Vagina (tissue), 2 donors: Measurements from ENCODE around the gene P2RY11. TPM values are rescaled to one million over a fixed set of nuclear protein-coding genes. Genes with fewer than 3 reads are reported as not detected.

Source experiments
- DNase-seq, 2 donors: peaks; one replicate each; pipeline ENCODE4 v3.0.0-alpha.2; 2017; ENCODE audit errors: extremely low spot score in 2 of 2
- H3K27ac ChIP-seq: fragments of 200-600 bp; sonication (generic); one replicate; pipeline ENCODE4 v1.5.1; 2019
- H3K27me3 ChIP-seq: fragments of 200-600 bp; sonication (generic); one replicate; pipeline ENCODE4 v1.5.1; 2019
- H3K36me3 ChIP-seq, 2 donors: fragments of 200-600 bp; sonication (generic); one replicate each; pipeline ENCODE4 v1.5.1; 2017 to 2019
- H3K4me1 ChIP-seq: fragments of 200-600 bp; sonication (generic); one replicate; pipeline ENCODE4 v1.5.1; 2019
- H3K4me3 ChIP-seq, 2 donors: fragments of 200-600 bp; sonication (generic); 1 replicate in 1 of 2; 2 replicates in 1 of 2; pipeline ENCODE4 v1.5.1; 2016 to 2019
- H3K9me3 ChIP-seq: fragments of 200-600 bp; sonication (generic); one replicate; pipeline ENCODE4 v1.5.1; 2019
- POLR2A ChIP-seq, 2 donors: fragments of 450-650 bp; IDR thresholded peaks; one replicate each; pipeline ENCODE4 v1.6.1; 2017; ENCODE audit warnings: antibody characterized with exemption in 2 of 2, mild to moderate bottlenecking in 2 of 2, moderate library complexity in 2 of 2
- POLR2AphosphoS5 ChIP-seq, 2 donors: sonication (generic); formaldehyde crosslinking; IDR thresholded peaks; one replicate each; pipeline ENCODE4 v1.9.0; 2017; ENCODE audit warnings: antibody characterized with exemption in 2 of 2, mild to moderate bottlenecking in 2 of 2, low read depth in 1 of 2; ENCODE audit not compliant: insufficient read depth in 1 of 2
- intact Hi-C: fragments of 100-400 bp; cut with DNase I; formaldehyde crosslinking; loops from one replicate; pipeline ENCODE4 v1.15.1; 2023
- total RNA-seq: library from RNA; depleted of rRNA; stranded (reverse); fragments of >200 nt; gene quantifications from one replicate; pipeline ENCODE4 v1.2.3, GENCODE V29; 2016
- TF ChIP-seq, protein P1 (sequence below), 3 experiments: fragments of 450-650 bp in 2 of 3; fragments of 200-600 bp in 1 of 3; sonication (generic) in 1 of 3; IDR thresholded peaks; one replicate each; pipeline ENCODE4 v1.5.1; 2017 to 2019; ENCODE audit warnings: antibody characterized with exemption in 3 of 3, mild to moderate bottlenecking in 2 of 3, moderate library complexity in 2 of 3

The P2RY11 gene
- total RNA-seq, 1 donor from 2014 or later = 9.1 TPM

DNA sequence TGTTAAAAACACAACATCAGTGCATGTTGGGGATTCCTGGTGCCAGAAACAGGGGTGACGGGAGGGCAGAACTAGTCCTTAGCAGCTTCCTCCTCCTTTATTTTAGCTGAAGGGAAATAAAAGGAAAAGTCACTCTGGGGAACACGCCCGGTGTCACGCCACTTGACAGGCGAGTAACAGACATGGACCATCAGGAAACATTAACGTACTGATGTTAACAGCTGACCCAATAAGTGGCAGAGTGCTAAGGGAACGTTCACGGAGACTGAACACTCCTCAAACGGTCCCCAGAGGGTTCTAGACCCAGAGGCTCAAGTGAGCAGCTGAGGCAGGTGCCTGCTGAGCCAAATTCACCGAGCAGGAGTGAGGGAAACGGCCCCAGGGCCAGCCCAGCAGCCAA, 22.1 kb downstream of the P2RY11 start:
- H3K4me1 ChIP-seq = no peaks in the 10 kb centered on the region
- H3K36me3 ChIP-seq = peaks cover 0 to 53% of the 10 kb centered on the region in 2 donors
- H3K27ac ChIP-seq = no peak overlapping the region
- H3K9me3 ChIP-seq = no peaks in the 10 kb centered on the region
- no peaks in the 10 kb centered on the region for H3K27me3 ChIP-seq
- DNase-seq = no peak
- intact Hi-C loops = no loop called here
- TF ChIP-seq POLR2A (IDR thresholded peaks at IDR 0.05) = no peak
- no peak for TF ChIP-seq POLR2AphosphoS5 (IDR thresholded peaks at IDR 0.05; ENCODE audit: insufficient read depth in 1 of 2, low read depth in 1 of 2)
- TF ChIP-seq, protein P1, sequence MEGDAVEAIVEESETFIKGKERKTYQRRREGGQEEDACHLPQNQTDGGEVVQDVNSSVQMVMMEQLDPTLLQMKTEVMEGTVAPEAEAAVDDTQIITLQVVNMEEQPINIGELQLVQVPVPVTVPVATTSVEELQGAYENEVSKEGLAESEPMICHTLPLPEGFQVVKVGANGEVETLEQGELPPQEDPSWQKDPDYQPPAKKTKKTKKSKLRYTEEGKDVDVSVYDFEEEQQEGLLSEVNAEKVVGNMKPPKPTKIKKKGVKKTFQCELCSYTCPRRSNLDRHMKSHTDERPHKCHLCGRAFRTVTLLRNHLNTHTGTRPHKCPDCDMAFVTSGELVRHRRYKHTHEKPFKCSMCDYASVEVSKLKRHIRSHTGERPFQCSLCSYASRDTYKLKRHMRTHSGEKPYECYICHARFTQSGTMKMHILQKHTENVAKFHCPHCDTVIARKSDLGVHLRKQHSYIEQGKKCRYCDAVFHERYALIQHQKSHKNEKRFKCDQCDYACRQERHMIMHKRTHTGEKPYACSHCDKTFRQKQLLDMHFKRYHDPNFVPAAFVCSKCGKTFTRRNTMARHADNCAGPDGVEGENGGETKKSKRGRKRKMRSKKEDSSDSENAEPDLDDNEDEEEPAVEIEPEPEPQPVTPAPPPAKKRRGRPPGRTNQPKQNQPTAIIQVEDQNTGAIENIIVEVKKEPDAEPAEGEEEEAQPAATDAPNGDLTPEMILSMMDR (IDR thresholded peaks at IDR 0.05) = no peak
- H3K4me3 ChIP-seq = no peak overlapping the region

DNA sequence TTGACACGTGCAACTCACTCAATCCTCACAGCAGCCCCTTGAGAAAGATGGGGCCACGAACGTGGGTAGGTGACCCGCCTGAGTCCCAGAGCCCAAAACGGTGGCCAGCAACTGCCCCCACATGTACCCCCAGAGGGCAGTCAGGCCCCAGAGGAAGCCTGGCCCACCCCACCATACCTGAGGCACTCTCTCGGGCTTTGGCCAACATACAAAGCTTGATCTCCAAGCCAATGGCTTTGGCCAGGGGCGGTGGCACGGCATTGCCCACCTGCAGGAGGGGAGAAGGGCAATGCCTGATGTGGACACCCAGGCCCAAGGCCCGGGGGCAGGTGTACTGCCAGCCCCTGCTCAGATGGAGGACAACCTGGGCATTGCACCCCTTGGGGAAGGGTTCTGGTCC, 22.5 kb downstream of the P2RY11 start:
- DNase-seq = no peak
- TF ChIP-seq, protein P1 (IDR thresholded peaks at IDR 0.05) = no peak
- TF ChIP-seq POLR2A (IDR thresholded peaks at IDR 0.05) (no peak), POLR2AphosphoS5 (IDR thresholded peaks at IDR 0.05; ENCODE audit: insufficient read depth in 1 of 2, low read depth in 1 of 2) (no peak)
- intact Hi-C loops = no loop called here
- H3K27me3 ChIP-seq = no peaks in the 10 kb centered on the region
- no peaks in the 10 kb centered on the region for H3K9me3 ChIP-seq
- no peak overlapping the region for H3K4me3 ChIP-seq
- no peaks in the 10 kb centered on the region for H3K4me1 ChIP-seq
- H3K27ac ChIP-seq = no peak overlapping the region
- peaks cover 0 to 56% of the 10 kb centered on the region in 2 donors for H3K36me3 ChIP-seq

GRCh38 chr19:10135551-10136334, 24.2 kb downstream of the P2RY11 start:
- no peaks in the 10 kb centered on the region for H3K4me1 ChIP-seq
- no peaks in the 10 kb centered on the region for H3K27me3 ChIP-seq
- H3K4me3 ChIP-seq = no peak overlapping the region
- intact Hi-C loops = no loop called here
- H3K9me3 ChIP-seq = no peaks in the 10 kb centered on the region
- DNase-seq = no peak
- no peak overlapping the region for H3K27ac ChIP-seq
- H3K36me3 ChIP-seq = peaks cover 0 to 73% of the 10 kb centered on the region in 2 donors
- TF ChIP-seq POLR2AphosphoS5 (IDR thresholded peaks at IDR 0.05; ENCODE audit: insufficient read depth in 1 of 2, low read depth in 1 of 2) = peak; percentile 10 to 27
- no peak for TF ChIP-seq POLR2A (IDR thresholded peaks at IDR 0.05)

- no peaks in the 10 kb centered on the region for H3K4me1 ChIP-seq
- DNase-seq = no peak
- TF ChIP-seq POLR2AphosphoS5 (IDR thresholded peaks at IDR 0.05; ENCODE audit: insufficient read depth in 1 of 2, low read depth in 1 of 2) (no peak), POLR2A (IDR thresholded peaks at IDR 0.05) (no peak)
- TF ChIP-seq, protein P1 (IDR thresholded peaks at IDR 0.05) = no peak
- no peaks in the 10 kb centered on the region for H3K27me3 ChIP-seq
- no peak overlapping the region for H3K27ac ChIP-seq
- intact Hi-C loops = no loop called here
- H3K9me3 ChIP-seq = no peaks in the 10 kb centered on the region
- peaks cover 0 to 84% of the 10 kb centered on the region in 2 donors for H3K36me3 ChIP-seq
- H3K4me3 ChIP-seq = no peak overlapping the region
Observed at GRCh38 chr19:10136936-10137335, 25.4 kb downstream of the P2RY11 start.

- DNase-seq = no peak
- Histone ChIP-seq H3K4me1 (no peaks in the 10 kb centered on the region), H3K36me3 (peaks cover 0 to 91% of the 10 kb centered on the region in 2 donors), H3K4me3 (no peak overlapping the region), H3K27ac (no peak overlapping the region), H3K9me3 (no peaks in the 10 kb centered on the region), H3K27me3 (no peaks in the 10 kb centered on the region)
- intact Hi-C loops = no loop called here
- TF ChIP-seq POLR2AphosphoS5 (IDR thresholded peaks at IDR 0.05; ENCODE audit: insufficient read depth in 1 of 2, low read depth in 1 of 2) (no peak), POLR2A (IDR thresholded peaks at IDR 0.05) (no peak)
- TF ChIP-seq, protein P1 (IDR thresholded peaks at IDR 0.05) = no peak
Observed at GRCh38 chr19:10137751-10138682, 26.5 kb downstream of the P2RY11 start.
